Spleen (tissue), 11 donors: ENCODE results near the gene NRIP3. TPM values are rescaled to one million over a fixed set of nuclear protein-coding genes. Genes with fewer than 3 reads are reported as not detected.

Experiments used
- DNase-seq: peaks from one replicate; pipeline ENCODE4 v3.0.0-alpha.2; 2020
- H3K27ac ChIP-seq, 8 donors: fragments of 200-600 bp; sonication (generic) in 7 of 8; 1 replicate in 4 of 8; 2 replicates in 4 of 8; pipeline versions ENCODE4 v1.5.0 to v1.8.0; 2016 to 2021; ENCODE audit warnings: inconsistent platforms in 4 of 8, mild to moderate bottlenecking in 4 of 8, moderate library complexity in 1 of 8
- H3K27me3 ChIP-seq, 7 donors: fragments of 200-600 bp; sonication (generic) in 6 of 7; replicated peaks in 1 of 7; 1 replicate in 4 of 7; 2 replicates in 3 of 7; pipeline versions ENCODE4 v1.5.0 to v1.8.0; 2016 to 2021; ENCODE audit warnings: inconsistent platforms in 3 of 7, mild to moderate bottlenecking in 1 of 7
- H3K36me3 ChIP-seq, 6 donors: fragments of 200-600 bp; sonication (generic) in 5 of 6; 1 replicate in 4 of 6; 2 replicates in 2 of 6; pipeline versions ENCODE4 v1.5.0 to v1.8.0; 2016 to 2021; ENCODE audit warnings: inconsistent platforms in 2 of 6
- H3K4me1 ChIP-seq, 6 donors: fragments of 200-600 bp; sonication (generic) in 5 of 6; 1 replicate in 3 of 6; 2 replicates in 3 of 6; pipeline versions ENCODE4 v1.5.0 to v1.8.0; 2016 to 2021; ENCODE audit warnings: inconsistent platforms in 3 of 6
- H3K4me3 ChIP-seq, 8 donors: fragments of 200-600 bp; sonication (generic) in 7 of 8; 1 replicate in 4 of 8; 2 replicates in 4 of 8; pipeline versions ENCODE4 v1.5.0 to v1.8.0; 2016 to 2021; ENCODE audit warnings: inconsistent platforms in 4 of 8, mild to moderate bottlenecking in 4 of 8, moderate library complexity in 2 of 8
- H3K9me3 ChIP-seq, 8 donors: fragments of 200-600 bp; sonication (generic) in 7 of 8; 1 replicate in 4 of 8; 2 replicates in 4 of 8; pipeline versions ENCODE4 v1.5.0 to v1.8.0; 2016 to 2021; ENCODE audit warnings: inconsistent platforms in 4 of 8
- CTCF ChIP-seq, 11 experiments: fragments of 200-600 bp in 7 of 11; fragments of 450-650 bp in 4 of 11; sonication (generic) in 4 of 11; IDR thresholded peaks in 8 of 11; conservative IDR thresholded peaks in 3 of 11; 1 replicate in 7 of 11; 2 replicates in 4 of 11; pipeline versions ENCODE4 v1.4.0 to v1.8.0; 2016 to 2021; ENCODE audit warnings: antibody characterized with exemption in 11 of 11, inconsistent platforms in 4 of 11, mild to moderate bottlenecking in 1 of 11
- POLR2A ChIP-seq, 3 donors: fragments of 450-650 bp; IDR thresholded peaks; one replicate each; pipeline ENCODE4 v1.5.1; 2017; ENCODE audit warnings: antibody characterized with exemption in 3 of 3, mild to moderate bottlenecking in 1 of 3
- POLR2AphosphoS5 ChIP-seq, 3 donors: sonication (generic); formaldehyde crosslinking; IDR thresholded peaks; one replicate each; pipeline ENCODE4 v1.5.1; 2017; ENCODE audit warnings: antibody characterized with exemption in 3 of 3
- WGBS, 5 donors: extraction: QIAGEN DNeasy Blood & Tissue Kit in 3 of 5; methylation state at CpG; one replicate each; pipeline versions ENCODE4 v1.1.5 to v1.1.7; 2013 to 2018; 5-methylcytosine and 5-hydroxymethylcytosine counted together
- intact Hi-C: fragments of 100-400 bp; cut with DNase I; formaldehyde crosslinking; loops from one replicate; pipeline ENCODE4 v1.15.0; 2023; ENCODE audit warnings: low total_unique reads
- polyA plus RNA-seq, 3 donors: library from polyadenylated mRNA; stranded (reverse); fragments of 200-250 nt; gene quantifications; one replicate each; pipeline ENCODE4 v1.2.1, GENCODE V29; 2013
- total RNA-seq, 7 donors: library from RNA; depleted of rRNA in 3 of 7; stranded (reverse); fragments of >200 nt in 3 of 7; fragmentation: NEBNext Ultra II Directional in 4 of 7; extraction: Animal tissue kit (Norgen Biotek cat#: 25700) in 4 of 7; gene quantifications; one replicate each; pipeline versions ENCODE4 v1.1.0 to v1.2.1, GENCODE V29; 2016 to 2021
- donor health status: healthy with polysubstance abuse.
- donor health status: DM: no; HTN: no; CAD: no; lungs with moderate emphysema.
- donor health status: DM: no; HTN: no; CAD: no.
- donor health status: Bipolar disorder and iron deficiency.
- donor health status: healthy.
- donor health status: DM: no; HTN: no; CAD: no.
- donor health status: DM: yes; HTN: yes; CAD: no.

NRIP3 gene
- total and polyA plus RNA-seq, 10 donors: 0.02 to 1.8 (median 0.58) TPM

GRCh38 chr11:9025101-9025850, 21.5 kb upstream of the NRIP3 start:
- H3K4me1 ChIP-seq: no peaks in the 10 kb centered on the region

GRCh38 chr11:9022961-9023680, 19.3 kb upstream of the NRIP3 start:
- Histone ChIP-seq H3K36me3 (no peaks in the 10 kb centered on the region), H3K27me3 (no peaks in the 10 kb centered on the region), H3K4me3 (no peak overlapping the region), H3K27ac (no peak overlapping the region), H3K4me1 (peaks cover 0 to under 1% (median 0%) of the 10 kb centered on the region in 6 donors), H3K9me3 (no peaks in the 10 kb centered on the region)
- DNase-seq: no peak
- intact Hi-C loops: no loop called here
- no peak for TF ChIP-seq POLR2A (IDR thresholded peaks at IDR 0.05)
- TF ChIP-seq POLR2AphosphoS5 (IDR thresholded peaks at IDR 0.05): no peak
- no peak for TF ChIP-seq CTCF (IDR thresholded peaks at IDR 0.05 in 8 of 11, conservative IDR thresholded peaks at IDR 0.05 in 3 of 11)
- WGBS, 5 donors: 80 to 83% (median 82%) methylated on average over 9 of the region's 9 CpGs

More at GRCh38 chr11:9025101-9025850, 21.5 kb upstream of the NRIP3 start:
- Histone ChIP-seq H3K4me3 (no peak overlapping the region), H3K36me3 (no peaks in the 10 kb centered on the region), H3K27me3 (no peaks in the 10 kb centered on the region), H3K9me3 (no peaks in the 10 kb centered on the region), H3K27ac (no peak overlapping the region)
- WGBS, 5 donors: 85 to 93% (median 92%) methylated on average over 9 of the region's 9 CpGs
- intact Hi-C loops: no loop called here
- TF ChIP-seq CTCF (IDR thresholded peaks at IDR 0.05 in 8 of 11, conservative IDR thresholded peaks at IDR 0.05 in 3 of 11) (no peak), POLR2AphosphoS5 (IDR thresholded peaks at IDR 0.05) (no peak), POLR2A (IDR thresholded peaks at IDR 0.05) (no peak)
- DNase-seq: no peak

- 68 to 88% (median 83%) methylated on average over 8 of the region's 8 CpGs for whole genome bisulfite sequencing, 5 donors
- Histone ChIP-seq H3K4me1 (peaks cover 0 to 23% (median 15%) of the 10 kb centered on the region in 6 donors), H3K27me3 (no peaks in the 10 kb centered on the region), H3K36me3 (no peaks in the 10 kb centered on the region), H3K9me3 (no peaks in the 10 kb centered on the region), H3K27ac (no peak overlapping the region), H3K4me3 (no peak overlapping the region)
- DNase-seq: no peak
- intact Hi-C loops: no loop called here
- TF ChIP-seq POLR2A (IDR thresholded peaks at IDR 0.05): no peak
- TF ChIP-seq POLR2AphosphoS5 (IDR thresholded peaks at IDR 0.05): no peak
- TF ChIP-seq CTCF (IDR thresholded peaks at IDR 0.05 in 8 of 11, conservative IDR thresholded peaks at IDR 0.05 in 3 of 11): no peak
Measured at GRCh38 chr11:9020916-9021315, 17.1 kb upstream of the NRIP3 start.

GRCh38 chr11:9019861-9020260, 16.1 kb upstream of the NRIP3 start:
- Histone ChIP-seq H3K27ac (no peak overlapping the region), H3K9me3 (no peaks in the 10 kb centered on the region), H3K36me3 (no peaks in the 10 kb centered on the region), H3K4me3 (no peak overlapping the region), H3K4me1 (peaks cover 0 to 26% (median 21%) of the 10 kb centered on the region in 6 donors), H3K27me3 (no peaks in the 10 kb centered on the region)
- TF ChIP-seq CTCF (IDR thresholded peaks at IDR 0.05 in 8 of 11, conservative IDR thresholded peaks at IDR 0.05 in 3 of 11) (no peak), POLR2A (IDR thresholded peaks at IDR 0.05) (no peak), POLR2AphosphoS5 (IDR thresholded peaks at IDR 0.05) (no peak)
- 94 to 97% (median 95%) methylated on average over 6 of the region's 6 CpGs for WGBS, 5 donors
- DNase-seq: no peak
- intact Hi-C loops: loop anchor here (5.0 kb wide), 2 partner anchors 117 to 487 kb away; no protein-coding TSS in a partner anchor
